GM19455 (cell line): ENCODE measurements around the gene COL26A1.

Source experiments
- ATAC-seq: cut with Tn5 transposase; IDR thresholded peaks from one replicate; pipeline ENCODE4 v1.9.1; 2021; ENCODE audit not compliant: unreplicated experiment

The COL26A1 gene

DNA sequence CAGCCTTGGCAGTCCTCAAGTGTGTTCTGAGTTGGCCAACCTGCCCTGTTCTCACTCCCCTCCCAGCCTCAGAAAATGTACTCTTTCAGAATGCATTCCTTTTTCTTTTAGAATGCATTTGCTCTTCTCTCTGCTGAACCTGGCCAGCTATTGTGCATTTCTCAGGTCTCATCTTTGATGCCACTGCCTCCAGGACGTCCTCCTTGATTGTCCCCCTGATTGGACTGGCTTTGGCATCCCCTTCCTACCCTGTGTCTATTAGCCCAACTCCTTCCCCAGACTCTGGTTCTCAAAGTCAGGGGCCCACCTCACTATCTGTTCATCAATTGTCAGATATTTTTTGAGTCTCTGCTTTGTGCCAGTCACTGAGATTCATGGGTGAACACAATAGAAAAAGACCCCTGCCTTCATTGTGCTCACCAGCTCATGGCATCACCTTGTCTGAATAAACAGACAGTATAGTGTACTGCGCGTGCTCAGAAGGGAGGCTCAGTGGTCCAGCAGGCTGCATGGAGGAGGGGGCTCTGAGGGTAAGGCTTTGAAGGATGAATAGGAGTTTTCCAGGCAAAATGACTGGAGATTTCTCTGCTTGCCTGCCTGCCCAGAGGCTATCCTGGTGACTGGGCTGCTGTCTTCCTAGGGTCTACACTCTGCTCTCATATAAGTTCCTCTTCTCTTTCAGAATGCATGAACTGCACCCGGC lies 169.9 kb downstream of the COL26A1 start:
- no peak for ATAC-seq

DNA sequence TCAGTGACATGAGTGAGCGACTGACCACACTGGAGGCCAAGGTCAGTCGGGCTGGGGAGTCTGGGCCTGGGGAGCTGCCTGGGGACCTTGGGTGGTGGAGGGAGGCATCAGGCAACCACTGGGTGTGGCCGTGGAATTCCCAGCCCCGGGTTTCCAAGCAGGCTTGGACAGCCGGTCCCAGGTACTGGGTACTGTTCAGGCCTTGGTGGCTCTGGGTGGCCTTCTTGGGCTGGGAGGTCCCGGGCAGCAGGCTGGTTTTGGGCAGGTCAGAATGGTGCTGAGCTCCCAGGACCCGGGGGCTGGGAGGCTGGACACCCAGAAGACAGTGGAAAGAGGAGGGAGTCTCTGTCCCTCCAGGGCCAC lies 170.4 kb downstream of the COL26A1 start:
- ATAC-seq = no peak

DNA sequence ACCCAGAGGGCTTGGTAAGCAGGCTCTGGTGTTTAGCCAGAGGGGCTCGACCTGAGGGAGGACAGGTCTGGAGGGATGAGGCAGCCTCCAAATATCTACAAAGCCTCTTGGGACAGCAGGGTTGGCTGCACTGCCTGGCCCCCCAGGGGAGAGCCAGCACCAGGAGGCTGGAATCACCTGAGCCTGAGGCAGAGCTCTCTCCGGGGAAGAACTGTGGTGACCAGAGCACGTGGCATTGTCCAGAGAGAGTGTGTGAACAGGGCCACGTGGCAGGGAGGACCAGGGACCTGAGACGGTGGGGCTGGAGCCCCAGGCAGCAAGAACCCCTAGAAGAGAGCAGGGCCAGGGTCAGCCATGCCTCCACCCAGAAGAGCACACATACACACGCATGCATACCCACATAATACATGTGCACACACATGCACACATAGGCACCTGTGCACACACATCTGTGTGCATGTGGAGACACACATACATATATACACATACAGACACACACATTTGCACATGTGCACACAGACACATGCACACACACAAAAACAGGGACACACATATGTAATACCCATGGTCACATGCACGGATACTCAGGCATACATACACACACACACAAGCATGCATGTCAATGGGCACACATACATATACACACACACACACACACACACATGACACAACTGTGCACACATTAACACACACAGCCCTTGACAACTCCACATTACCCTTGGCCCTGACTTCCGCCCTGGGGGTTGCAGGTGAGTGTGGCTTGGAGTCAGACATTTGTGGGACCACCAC lies 171.5 kb downstream of the COL26A1 start:
- ATAC-seq = no peak

DNA sequence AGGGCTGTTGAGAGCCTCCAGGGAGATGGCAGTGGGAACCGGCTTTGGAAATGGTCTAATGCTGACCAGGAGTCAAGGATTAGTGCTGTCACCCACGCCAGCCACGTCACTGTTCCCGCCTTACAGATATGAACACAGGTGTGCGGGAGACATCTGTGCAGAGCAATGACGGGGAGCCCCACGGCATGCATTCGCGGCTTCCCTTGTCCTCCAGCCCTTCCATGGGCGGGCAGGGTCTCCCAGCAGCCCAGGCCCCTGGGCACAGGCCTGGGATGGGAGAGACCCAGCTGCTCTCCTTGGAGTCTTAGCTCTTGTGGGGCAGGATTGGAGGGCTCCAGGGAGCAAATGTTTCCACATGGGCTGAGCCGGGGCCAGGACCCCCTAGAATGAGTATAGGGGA lies 172.2 kb downstream of the COL26A1 start:
- no peak for ATAC-seq

DNA sequence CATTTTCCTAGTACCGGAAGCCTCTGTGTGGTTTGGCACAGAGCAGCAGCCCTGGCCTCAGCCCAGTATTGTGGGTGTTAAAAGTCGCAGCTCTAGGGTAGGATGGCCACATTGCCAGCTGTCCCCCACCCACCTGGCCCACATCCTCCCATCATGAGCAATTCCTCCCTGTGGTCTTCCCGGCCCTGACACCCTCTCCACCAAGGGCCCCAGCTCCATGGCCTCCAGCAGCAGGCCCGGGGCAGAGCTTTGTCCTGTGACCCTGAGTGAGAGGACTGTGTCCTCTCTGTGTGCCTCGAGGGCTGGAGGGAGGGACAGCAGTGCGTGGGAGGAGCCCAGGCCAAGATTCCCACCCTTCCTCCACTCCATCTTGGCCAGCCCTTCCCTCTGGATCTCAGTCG lies 172.7 kb downstream of the COL26A1 start:
- ATAC-seq = no peak

DNA sequence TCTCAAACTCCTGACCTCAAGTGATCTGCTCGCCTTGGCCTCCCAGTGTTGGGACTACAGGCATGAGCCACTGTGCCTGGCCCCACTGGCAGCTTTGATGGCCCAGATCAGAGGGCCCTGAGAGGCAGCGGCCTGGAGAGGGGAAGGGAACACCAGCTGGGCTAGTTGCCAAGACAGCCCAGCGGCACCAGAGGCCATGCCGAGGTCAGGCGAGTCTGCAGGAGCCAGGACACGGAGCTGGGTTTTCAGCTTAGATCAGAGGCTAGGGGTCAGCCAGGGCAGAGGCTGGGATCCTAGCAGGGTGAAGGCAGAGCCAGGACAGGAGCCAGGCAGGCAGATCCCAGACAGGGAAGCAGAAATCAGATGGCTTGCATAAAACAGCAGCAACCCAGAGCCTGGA lies 173.6 kb downstream of the COL26A1 start:
- ATAC-seq = no peak

DNA sequence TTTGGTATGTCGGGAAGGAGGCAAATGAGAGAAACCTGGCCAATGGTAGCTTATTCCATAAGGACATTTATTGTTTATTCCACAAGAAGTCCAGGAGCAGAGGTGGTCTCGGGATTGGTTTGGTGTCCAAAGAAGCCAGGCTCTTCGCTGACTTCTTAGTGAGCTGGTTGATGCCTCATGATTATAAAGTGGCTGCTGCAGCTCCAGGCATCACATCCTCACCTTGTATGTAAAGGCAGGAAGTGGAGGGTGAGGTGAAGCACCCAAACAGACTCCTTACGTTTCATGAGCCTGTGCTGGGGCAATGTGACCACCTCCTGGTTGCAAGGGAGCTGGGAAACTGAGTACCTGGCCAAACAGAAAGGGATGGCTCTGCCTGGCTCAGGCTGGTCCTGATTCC lies 174.0 kb downstream of the COL26A1 start:
- no peak for ATAC-seq

DNA sequence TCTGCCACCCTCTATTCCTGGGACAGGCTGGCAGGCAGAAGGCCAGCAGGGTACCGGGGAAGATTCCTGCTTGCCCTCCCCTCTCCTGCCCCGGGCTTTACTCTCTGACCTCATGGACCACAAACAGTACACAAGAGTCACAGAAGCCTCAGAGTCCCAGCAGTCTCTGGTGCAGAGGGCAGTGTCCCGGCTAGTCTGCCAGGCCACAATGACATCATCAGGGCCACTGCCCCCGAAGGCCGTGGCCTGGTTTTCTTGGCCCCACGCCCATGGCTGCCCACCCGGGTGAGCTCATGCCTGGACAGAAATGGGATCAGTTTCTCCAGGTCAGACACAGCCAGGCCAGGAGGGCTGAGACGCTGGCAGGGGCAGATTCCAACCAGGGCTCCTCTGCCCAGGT lies 174.5 kb downstream of the COL26A1 start:
- no peak for ATAC-seq

DNA sequence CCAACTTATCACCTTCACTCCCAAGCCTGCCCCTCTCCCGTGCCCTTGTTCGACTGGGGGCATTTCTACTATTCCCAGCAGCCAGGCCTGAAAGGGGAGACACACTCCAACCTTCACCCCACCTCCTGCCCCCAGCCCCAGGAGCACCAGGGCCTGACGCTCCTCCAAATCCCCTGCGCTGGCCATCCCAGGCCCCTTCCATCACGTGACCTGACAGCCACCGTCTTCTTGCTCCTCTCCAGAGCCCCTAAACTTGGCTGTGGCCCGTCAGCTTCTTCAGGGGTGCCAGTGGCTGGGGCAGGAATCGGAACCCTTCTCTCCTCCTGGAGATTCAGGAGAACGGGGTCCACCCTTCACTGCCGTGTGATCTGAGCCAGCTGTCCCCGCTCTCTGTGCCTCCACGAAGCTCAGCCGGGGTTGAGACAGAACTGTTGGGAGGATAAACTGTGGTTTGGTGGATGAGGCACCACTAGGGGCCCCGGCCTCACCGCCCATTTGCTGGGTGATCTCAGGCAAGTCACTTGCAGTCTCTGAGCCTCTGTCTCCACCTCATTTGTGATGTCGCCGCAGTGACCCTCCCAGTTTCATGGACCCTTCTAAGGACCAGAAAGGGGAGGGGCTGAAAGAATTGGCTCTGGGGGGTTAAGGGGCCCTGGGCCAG lies 175.4 kb downstream of the COL26A1 start:
- no peak for ATAC-seq

DNA sequence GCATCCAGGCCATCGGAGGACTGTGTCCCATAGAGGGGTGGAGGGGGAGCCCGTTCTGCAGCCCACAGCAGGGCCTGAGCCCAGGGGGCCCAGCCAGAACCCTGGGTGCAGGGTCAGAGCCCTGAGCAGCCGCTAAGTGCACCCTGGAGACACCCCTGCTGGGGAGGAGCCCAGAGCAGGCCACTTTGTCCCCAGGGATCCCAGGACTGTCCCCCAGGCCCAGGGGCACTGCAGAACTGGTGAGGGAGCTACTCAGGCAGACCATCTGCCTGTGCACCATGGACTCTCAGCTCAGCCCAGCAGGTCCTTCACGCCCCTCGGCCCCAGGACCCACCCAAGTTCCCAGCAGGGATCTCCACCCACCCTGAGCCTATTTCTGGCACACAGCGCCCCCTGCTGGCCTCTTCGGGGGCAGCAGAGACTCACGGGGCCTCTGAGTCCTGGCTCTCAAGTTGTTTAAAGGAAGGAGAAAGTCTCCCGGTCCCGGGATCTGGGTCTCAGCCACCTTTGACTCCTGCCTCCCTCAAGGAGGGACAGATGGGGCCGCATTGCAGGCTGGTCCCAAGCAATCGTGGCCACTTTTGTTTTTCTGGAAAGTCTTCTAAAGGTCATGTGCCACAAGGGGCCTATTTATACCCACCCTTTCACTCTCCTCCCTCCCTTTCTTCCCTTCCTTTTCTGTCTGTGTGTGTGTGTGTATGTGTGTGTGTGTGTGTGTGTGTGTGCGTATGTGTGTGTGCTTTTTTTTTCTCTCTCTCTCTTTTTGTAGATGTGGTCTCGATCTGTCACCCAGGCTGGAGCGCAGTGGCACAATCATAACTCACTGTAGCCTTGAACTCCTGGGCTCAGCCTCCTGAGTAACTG lies 176.2 kb downstream of the COL26A1 start:
- ATAC-seq = no peak

DNA sequence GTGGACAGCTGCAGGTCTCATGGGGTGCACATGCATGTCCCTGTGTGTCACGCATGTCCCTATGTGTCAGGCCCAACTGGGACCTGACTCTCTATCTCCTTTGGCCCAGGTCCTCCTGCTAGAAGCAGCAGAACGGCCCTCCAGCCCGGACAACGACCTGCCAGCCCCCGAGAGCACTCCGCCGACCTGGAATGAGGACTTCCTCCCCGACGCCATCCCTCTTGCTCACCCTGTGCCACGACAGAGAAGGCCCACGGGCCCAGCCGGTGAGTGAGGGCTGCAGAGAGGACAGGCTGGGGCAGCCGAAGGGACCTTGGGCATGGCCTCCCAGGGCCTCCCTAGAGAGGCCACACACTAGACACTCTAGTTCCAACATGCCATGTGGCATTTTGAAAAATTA lies 177.1 kb downstream of the COL26A1 start:
- no peak for ATAC-seq

DNA sequence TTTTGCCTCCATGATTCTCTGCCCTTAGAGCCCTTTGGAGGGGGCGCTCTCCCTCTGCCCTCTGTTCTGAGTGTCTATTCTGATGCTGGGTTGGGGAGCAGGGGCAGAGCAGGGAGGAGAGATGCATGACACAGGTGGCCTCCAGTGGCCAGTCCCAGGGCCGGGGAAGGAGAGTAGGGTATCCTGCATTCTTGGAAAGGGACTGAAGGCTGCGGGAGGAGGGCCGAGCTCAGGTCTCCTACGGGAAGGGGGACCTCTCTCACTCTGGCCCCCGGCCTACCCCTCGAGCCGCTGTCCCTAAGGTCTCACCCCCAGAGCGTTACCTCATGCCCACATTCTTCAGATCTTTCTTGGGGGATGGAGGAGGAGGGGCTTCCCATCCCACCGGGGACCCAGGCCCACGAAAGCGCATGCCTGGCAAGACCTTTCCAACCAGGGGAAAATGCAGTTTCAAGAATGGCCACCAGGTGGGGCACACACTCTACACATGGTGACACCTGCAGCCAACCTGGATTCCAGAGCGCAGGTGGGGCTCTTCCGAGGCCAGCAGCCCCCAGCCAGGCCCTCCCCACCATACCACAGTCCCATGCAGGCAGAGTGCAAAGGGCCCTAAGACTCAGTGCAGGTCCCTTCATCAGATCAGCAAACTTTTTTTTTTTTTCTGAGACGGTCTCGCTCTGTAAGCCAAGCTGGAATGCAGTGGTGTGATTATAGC lies 180.0 kb downstream of the COL26A1 start:
- no peak for ATAC-seq

DNA sequence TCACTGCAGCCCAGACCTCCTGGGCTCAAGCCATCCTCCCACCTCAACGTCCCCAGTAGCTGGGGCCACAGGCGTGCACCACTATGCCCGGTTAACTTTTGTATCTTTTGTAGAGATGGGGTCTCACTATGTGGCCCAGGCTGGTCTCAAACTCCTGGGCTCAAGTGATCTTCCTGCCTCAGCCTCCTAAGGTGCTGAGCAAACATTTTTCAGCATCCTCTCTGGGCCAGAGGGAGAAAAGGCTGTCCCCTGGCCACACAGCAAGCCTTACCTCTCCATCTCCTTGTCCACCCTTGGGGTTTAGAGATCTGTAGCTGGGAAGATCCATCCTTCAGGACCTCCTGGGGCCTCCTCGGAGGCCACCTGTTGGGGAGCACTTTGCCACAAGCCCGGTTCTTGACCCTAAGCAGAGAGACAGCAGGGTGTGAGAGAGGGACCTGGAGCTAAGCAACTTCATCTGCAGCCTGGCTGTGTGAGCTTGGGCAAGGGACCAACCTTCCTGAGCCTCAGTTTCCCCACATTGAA lies 180.6 kb downstream of the COL26A1 start:
- ATAC-seq = no peak

DNA sequence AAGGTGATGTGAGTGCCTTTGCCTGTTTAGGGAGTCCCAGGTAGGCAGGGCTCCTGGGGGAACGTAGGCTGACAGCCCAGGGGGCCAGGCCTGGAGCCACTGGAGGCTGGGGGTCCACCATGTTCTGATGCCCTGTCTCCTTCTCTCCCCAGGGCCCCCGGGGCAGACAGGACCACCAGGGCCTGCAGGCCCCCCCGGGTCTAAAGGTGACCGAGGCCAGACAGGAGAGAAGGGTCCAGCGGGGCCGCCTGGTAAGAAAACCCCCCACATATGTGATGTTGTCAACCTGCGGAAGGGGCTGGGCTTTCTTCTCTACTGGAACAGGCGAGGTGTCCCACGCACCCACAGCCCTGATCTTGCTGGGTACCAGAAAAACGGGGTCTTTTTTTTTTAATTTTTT lies 181.2 kb downstream of the COL26A1 start:
- ATAC-seq = no peak

DNA sequence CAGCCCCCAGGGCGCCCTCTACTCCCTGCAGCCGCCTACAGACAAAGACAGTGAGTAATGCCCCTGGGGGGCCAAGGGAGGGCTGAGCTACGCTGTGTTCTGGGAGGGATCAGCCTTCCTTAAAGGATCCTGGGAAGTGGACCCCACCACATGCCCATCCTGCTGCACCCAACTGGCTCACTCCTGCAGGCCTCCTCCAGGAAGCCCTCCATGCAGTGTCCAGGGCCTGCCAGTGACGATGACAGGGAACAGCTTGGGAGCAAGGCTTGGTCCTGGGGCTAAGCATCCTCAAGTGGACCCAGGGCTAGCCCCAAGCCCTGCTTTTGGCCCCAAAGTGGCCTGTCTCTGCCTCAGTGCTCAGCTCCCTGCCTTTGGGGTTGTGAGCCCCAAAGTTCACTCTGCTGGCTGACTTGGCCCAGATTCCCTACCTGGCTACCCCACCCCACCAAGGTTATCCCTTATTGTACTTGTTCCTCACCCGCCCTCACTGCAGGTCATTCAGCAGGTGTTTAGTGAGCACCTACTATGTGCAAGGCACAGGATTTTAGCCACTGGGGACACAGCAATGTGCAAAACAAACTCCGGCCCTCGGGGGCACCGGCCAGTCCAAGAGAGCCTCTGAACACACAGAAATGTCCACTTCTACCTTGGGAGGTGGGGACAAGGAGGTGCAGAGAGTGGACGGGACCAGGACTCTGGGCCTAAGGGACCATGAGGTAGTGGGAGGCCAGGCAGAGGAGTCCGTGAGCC lies 182.9 kb downstream of the COL26A1 start:
- ATAC-seq = no peak

DNA sequence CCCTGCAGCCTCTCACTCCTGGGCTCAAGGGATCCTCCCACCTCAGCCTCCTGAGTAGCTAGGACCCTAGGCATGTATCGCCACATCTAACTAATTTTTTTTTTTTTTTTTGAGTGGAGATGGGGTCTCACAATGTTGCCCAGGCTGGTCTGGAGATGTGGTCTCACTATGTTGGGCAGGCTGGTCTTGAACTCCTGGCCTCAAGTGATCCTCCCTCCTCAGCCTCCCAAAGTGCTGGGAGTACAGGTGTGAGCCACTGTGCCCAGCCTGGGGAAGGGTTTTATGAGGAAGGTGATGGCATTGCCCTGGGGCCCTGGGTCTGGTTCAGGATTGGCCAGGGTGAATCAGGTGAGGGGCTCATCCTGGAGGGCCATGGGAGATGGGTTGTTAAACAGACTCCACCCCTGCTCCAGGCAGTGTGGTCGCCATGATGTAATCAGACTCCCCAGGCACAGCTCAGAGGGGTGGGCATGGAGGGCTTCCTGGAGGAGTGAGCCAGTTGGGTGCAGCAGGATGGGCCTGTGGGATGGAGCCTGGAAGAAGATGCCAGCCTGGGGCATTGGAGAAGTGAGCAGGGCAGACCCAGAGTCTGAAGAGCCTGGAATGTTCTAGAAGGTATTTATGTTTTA lies 183.7 kb downstream of the COL26A1 start:
- ATAC-seq = no peak

DNA sequence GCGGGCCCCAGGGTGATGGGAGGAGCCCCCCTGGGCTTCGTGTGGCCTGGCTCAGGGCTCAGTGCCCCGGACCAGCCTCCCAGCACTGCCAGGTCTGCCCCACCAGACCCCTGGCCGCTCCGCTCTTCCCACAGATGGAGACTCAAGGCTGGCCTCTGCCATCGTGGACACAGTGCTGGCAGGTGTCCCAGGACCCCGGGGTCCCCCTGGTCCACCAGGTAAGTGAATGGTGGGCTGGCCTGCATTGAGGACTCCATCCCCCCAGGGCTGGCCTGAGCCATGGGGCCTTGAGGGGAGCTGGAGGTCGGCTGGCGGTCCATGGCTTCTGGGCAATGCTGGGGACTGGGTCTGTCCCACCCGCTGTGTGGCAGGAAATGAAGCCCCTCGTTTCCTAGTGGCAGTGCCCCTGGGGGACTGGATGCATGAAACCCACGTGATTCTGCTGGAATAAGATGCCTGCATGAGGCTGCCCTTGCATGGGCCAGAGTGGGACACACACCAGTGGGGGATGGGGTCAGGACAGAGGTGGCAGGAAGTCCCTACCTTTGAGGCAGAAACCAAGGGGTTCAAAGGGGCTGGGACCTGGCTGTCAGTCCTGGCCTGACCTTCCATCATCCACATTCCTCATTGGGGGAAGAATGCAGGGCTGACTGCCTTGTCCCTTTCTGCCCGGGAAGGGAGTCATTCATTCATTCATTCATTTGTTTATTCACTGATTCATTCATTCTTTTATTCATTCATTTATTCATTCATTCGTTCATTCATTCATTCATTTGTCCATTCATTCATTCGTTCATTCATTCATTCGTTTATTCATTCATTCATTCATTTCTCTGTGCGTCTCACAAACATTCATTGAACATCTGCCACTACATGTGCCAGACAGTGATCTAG lies 184.6 kb downstream of the COL26A1 start:
- ATAC-seq = no peak
